Activated naive CD8-positive, alpha-beta T cell treated with anti-CD3 and anti-CD28 coated beads for 36 hours (primary cell): ENCODE data around the gene BRINP3. TPM values are rescaled to one million over a fixed set of nuclear protein-coding genes. Genes with fewer than 3 reads are reported as not detected.

ENCODE experiments used
- DNase-seq: peaks from one replicate; pipeline ENCODE4 v3.0.0; 2021
- H3K27ac Mint-ChIP-seq: one replicate; pipeline ENCODE4 v1.8.0; 2022; ENCODE audit warnings: mild to moderate bottlenecking, moderate library complexity, mixed read lengths
- H3K27me3 Mint-ChIP-seq: one replicate; pipeline ENCODE4 v1.8.0; 2022; ENCODE audit warnings: mild to moderate bottlenecking, mixed read lengths
- H3K36me3 Mint-ChIP-seq: one replicate; pipeline ENCODE4 v1.8.0; 2021; ENCODE audit warnings: mild to moderate bottlenecking, mixed read lengths
- H3K4me1 Mint-ChIP-seq: one replicate; pipeline ENCODE4 v1.8.0; 2021; ENCODE audit warnings: mixed read lengths
- H3K4me3 Mint-ChIP-seq: one replicate; pipeline ENCODE4 v1.8.0; 2022; ENCODE audit warnings: mild to moderate bottlenecking, moderate library complexity, mixed read lengths
- H3K9me3 Mint-ChIP-seq: one replicate; pipeline ENCODE4 v1.8.0; 2022; ENCODE audit warnings: mixed read lengths
- total RNA-seq, 2 experiments: library from RNA; stranded (reverse); gene quantifications; one replicate each; pipeline ENCODE4 v1.2.3, GENCODE V29; 2021

BRINP3 gene
- total RNA-seq, 2 experiments from 2014 or later, result not detected

- Mint-ChIP-seq H3K27me3 (no peaks in the 10 kb centered on the region), H3K4me3 (no peak overlapping the region), H3K27ac (no peak overlapping the region), H3K4me1 (no peaks in the 10 kb centered on the region), H3K9me3 (peaks cover 2% of the 10 kb centered on the region), H3K36me3 (no peaks in the 10 kb centered on the region)
- DNase-seq, result no peak
Measured at GRCh38 chr1:190403402-190403801, 74.3 kb downstream of the BRINP3 start.

GRCh38 chr1:190399233-190399632, 78.4 kb downstream of the BRINP3 start:
- no peaks in the 10 kb centered on the region for H3K27me3 Mint-ChIP-seq
- no peaks in the 10 kb centered on the region for H3K4me1 Mint-ChIP-seq
- DNase-seq, result no peak
- H3K4me3 Mint-ChIP-seq, result no peak overlapping the region
- H3K27ac Mint-ChIP-seq, result no peak overlapping the region
- H3K36me3 Mint-ChIP-seq, result no peaks in the 10 kb centered on the region
- peaks cover 5% of the 10 kb centered on the region for H3K9me3 Mint-ChIP-seq

- no peaks in the 10 kb centered on the region for H3K36me3 Mint-ChIP-seq
- peaks cover 1% of the 10 kb centered on the region for H3K9me3 Mint-ChIP-seq
- H3K27me3 Mint-ChIP-seq, result no peaks in the 10 kb centered on the region
- no peak overlapping the region for H3K27ac Mint-ChIP-seq
- no peak overlapping the region for H3K4me3 Mint-ChIP-seq
- DNase-seq, result no peak
- H3K4me1 Mint-ChIP-seq, result no peaks in the 10 kb centered on the region
Measured at GRCh38 chr1:190391582-190391981, 86.1 kb downstream of the BRINP3 start.

- Mint-ChIP-seq H3K9me3 (peaks cover 11% of the 10 kb centered on the region), H3K27ac (no peak overlapping the region), H3K4me3 (no peak overlapping the region), H3K4me1 (no peaks in the 10 kb centered on the region), H3K36me3 (no peaks in the 10 kb centered on the region), H3K27me3 (no peaks in the 10 kb centered on the region)
- DNase-seq, result no peak
Measured at GRCh38 chr1:190377991-190378390, 99.7 kb downstream of the BRINP3 start.

GRCh38 chr1:190377294-190377693, 100.4 kb downstream of the BRINP3 start:
- Mint-ChIP-seq H3K27me3 (no peaks in the 10 kb centered on the region), H3K27ac (no peak overlapping the region), H3K9me3 (peaks cover 11% of the 10 kb centered on the region), H3K36me3 (no peaks in the 10 kb centered on the region), H3K4me1 (no peaks in the 10 kb centered on the region), H3K4me3 (no peak overlapping the region)
- no peak for DNase-seq

GRCh38 chr1:190376044-190376443, 101.6 kb downstream of the BRINP3 start:
- Mint-ChIP-seq H3K36me3 (no peaks in the 10 kb centered on the region), H3K9me3 (peaks cover 8% of the 10 kb centered on the region), H3K27me3 (no peaks in the 10 kb centered on the region), H3K4me1 (no peaks in the 10 kb centered on the region), H3K4me3 (no peak overlapping the region), H3K27ac (no peak overlapping the region)
- DNase-seq, result no peak

- no peaks in the 10 kb centered on the region for H3K36me3 Mint-ChIP-seq
- H3K27me3 Mint-ChIP-seq, result no peaks in the 10 kb centered on the region
Measured at GRCh38 chr1:190373705-190374336, 103.8 kb downstream of the BRINP3 start.

GRCh38 chr1:190367200-190367599, 110.5 kb downstream of the BRINP3 start:
- Mint-ChIP-seq H3K27me3 (no peaks in the 10 kb centered on the region), H3K9me3 (peaks cover 11% of the 10 kb centered on the region), H3K4me3 (no peak overlapping the region), H3K36me3 (no peaks in the 10 kb centered on the region), H3K27ac (no peak overlapping the region), H3K4me1 (no peaks in the 10 kb centered on the region)
- DNase-seq, result no peak

More at GRCh38 chr1:190373705-190374336, 103.8 kb downstream of the BRINP3 start:
- Mint-ChIP-seq H3K9me3 (peaks cover 3% of the 10 kb centered on the region), H3K27ac (no peak overlapping the region), H3K4me1 (no peaks in the 10 kb centered on the region), H3K4me3 (no peak overlapping the region)
- no peak for DNase-seq

GRCh38 chr1:190365283-190365682, 112.4 kb downstream of the BRINP3 start:
- no peak for DNase-seq
- Mint-ChIP-seq H3K4me3 (no peak overlapping the region), H3K27ac (no peak overlapping the region), H3K9me3 (peaks cover 14% of the 10 kb centered on the region), H3K27me3 (no peaks in the 10 kb centered on the region), H3K4me1 (no peaks in the 10 kb centered on the region), H3K36me3 (no peaks in the 10 kb centered on the region)

- no peak overlapping the region for H3K4me3 Mint-ChIP-seq
- no peaks in the 10 kb centered on the region for H3K36me3 Mint-ChIP-seq
- H3K9me3 Mint-ChIP-seq, result peaks cover 4% of the 10 kb centered on the region
- no peaks in the 10 kb centered on the region for H3K4me1 Mint-ChIP-seq
- H3K27me3 Mint-ChIP-seq, result no peaks in the 10 kb centered on the region
- no peak for DNase-seq
- no peak overlapping the region for H3K27ac Mint-ChIP-seq
Measured at GRCh38 chr1:190353538-190354101, 124.0 kb downstream of the BRINP3 start.

- H3K27me3 Mint-ChIP-seq, result no peaks in the 10 kb centered on the region
- H3K4me3 Mint-ChIP-seq, result no peak overlapping the region
- H3K36me3 Mint-ChIP-seq, result no peaks in the 10 kb centered on the region
- no peak overlapping the region for H3K27ac Mint-ChIP-seq
- no peak for DNase-seq
- H3K4me1 Mint-ChIP-seq, result no peaks in the 10 kb centered on the region
- no peaks in the 10 kb centered on the region for H3K9me3 Mint-ChIP-seq
Measured at GRCh38 chr1:190344454-190344853, 133.2 kb downstream of the BRINP3 start.

- H3K4me1 Mint-ChIP-seq, result no peaks in the 10 kb centered on the region
- H3K27ac Mint-ChIP-seq, result no peak overlapping the region
- H3K36me3 Mint-ChIP-seq, result no peaks in the 10 kb centered on the region
- DNase-seq, result no peak
- no peaks in the 10 kb centered on the region for H3K27me3 Mint-ChIP-seq
- H3K4me3 Mint-ChIP-seq, result no peak overlapping the region
- no peaks in the 10 kb centered on the region for H3K9me3 Mint-ChIP-seq
Measured at GRCh38 chr1:190338829-190339228, 138.8 kb downstream of the BRINP3 start.

GRCh38 chr1:190328871-190329270, 148.8 kb downstream of the BRINP3 start:
- H3K4me3 Mint-ChIP-seq, result no peak overlapping the region
- no peak overlapping the region for H3K27ac Mint-ChIP-seq
- no peak for DNase-seq
- no peaks in the 10 kb centered on the region for H3K36me3 Mint-ChIP-seq
- H3K4me1 Mint-ChIP-seq, result no peaks in the 10 kb centered on the region
- H3K27me3 Mint-ChIP-seq, result no peaks in the 10 kb centered on the region
- peaks cover 11% of the 10 kb centered on the region for H3K9me3 Mint-ChIP-seq

GRCh38 chr1:190328361-190328760, 149.3 kb downstream of the BRINP3 start:
- no peaks in the 10 kb centered on the region for H3K27me3 Mint-ChIP-seq
- no peaks in the 10 kb centered on the region for H3K36me3 Mint-ChIP-seq
- DNase-seq, result no peak
- peaks cover 11% of the 10 kb centered on the region for H3K9me3 Mint-ChIP-seq
- H3K4me1 Mint-ChIP-seq, result no peaks in the 10 kb centered on the region
- H3K27ac Mint-ChIP-seq, result no peak overlapping the region
- H3K4me3 Mint-ChIP-seq, result no peak overlapping the region

GRCh38 chr1:190327271-190327670, 150.4 kb downstream of the BRINP3 start:
- no peaks in the 10 kb centered on the region for H3K27me3 Mint-ChIP-seq
- H3K27ac Mint-ChIP-seq, result no peak overlapping the region
- no peaks in the 10 kb centered on the region for H3K4me1 Mint-ChIP-seq
- peaks cover 7% of the 10 kb centered on the region for H3K9me3 Mint-ChIP-seq
- no peak overlapping the region for H3K4me3 Mint-ChIP-seq
- DNase-seq, result no peak
- no peaks in the 10 kb centered on the region for H3K36me3 Mint-ChIP-seq

GRCh38 chr1:190323530-190323929, 154.1 kb downstream of the BRINP3 start:
- H3K4me3 Mint-ChIP-seq, result no peak overlapping the region
- no peaks in the 10 kb centered on the region for H3K4me1 Mint-ChIP-seq
- H3K9me3 Mint-ChIP-seq, result peaks cover 3% of the 10 kb centered on the region

More at GRCh38 chr1:190323530-190323929, 154.1 kb downstream of the BRINP3 start:
- no peaks in the 10 kb centered on the region for H3K36me3 Mint-ChIP-seq
- no peak overlapping the region for H3K27ac Mint-ChIP-seq
- DNase-seq, result no peak
- no peaks in the 10 kb centered on the region for H3K27me3 Mint-ChIP-seq
